ENCODE data around the gene HCRTR1.

- TF ChIP-seq, protein P1, sequence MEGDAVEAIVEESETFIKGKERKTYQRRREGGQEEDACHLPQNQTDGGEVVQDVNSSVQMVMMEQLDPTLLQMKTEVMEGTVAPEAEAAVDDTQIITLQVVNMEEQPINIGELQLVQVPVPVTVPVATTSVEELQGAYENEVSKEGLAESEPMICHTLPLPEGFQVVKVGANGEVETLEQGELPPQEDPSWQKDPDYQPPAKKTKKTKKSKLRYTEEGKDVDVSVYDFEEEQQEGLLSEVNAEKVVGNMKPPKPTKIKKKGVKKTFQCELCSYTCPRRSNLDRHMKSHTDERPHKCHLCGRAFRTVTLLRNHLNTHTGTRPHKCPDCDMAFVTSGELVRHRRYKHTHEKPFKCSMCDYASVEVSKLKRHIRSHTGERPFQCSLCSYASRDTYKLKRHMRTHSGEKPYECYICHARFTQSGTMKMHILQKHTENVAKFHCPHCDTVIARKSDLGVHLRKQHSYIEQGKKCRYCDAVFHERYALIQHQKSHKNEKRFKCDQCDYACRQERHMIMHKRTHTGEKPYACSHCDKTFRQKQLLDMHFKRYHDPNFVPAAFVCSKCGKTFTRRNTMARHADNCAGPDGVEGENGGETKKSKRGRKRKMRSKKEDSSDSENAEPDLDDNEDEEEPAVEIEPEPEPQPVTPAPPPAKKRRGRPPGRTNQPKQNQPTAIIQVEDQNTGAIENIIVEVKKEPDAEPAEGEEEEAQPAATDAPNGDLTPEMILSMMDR (IDR thresholded peaks at IDR 0.05), result no peak
- TF ChIP-seq POLR2A (IDR thresholded peaks at IDR 0.05), result no peak
These were observed 53.1 kb downstream of the HCRTR1 start for GRCh38 chr1:31670593-31670964.
